Activated CD8-positive, alpha-beta memory T cell treated with anti-CD3 and anti-CD28 coated beads for 4 hours (primary cell): ENCODE measurements around the gene RAET1G.
"Not testable (repeated sequence)": the region's sequence is repeated elsewhere in the genome, so short reads cannot be mapped to it uniquely, and the experiment has no call there.

Experiments
- DNase-seq, 2 donors: peaks; one replicate each; pipeline ENCODE4 v3.0.0-alpha.2; 2020; ENCODE audit warnings: low read depth in 2 of 2

The RAET1G gene

GRCh38 chr6:149897015-149897697 is 25.8 kb downstream of the RAET1G start:
- DNase-seq = no peak

GRCh38 chr6:149896491-149896890 is 26.4 kb downstream of the RAET1G start:
- DNase-seq = no peak

DNA sequence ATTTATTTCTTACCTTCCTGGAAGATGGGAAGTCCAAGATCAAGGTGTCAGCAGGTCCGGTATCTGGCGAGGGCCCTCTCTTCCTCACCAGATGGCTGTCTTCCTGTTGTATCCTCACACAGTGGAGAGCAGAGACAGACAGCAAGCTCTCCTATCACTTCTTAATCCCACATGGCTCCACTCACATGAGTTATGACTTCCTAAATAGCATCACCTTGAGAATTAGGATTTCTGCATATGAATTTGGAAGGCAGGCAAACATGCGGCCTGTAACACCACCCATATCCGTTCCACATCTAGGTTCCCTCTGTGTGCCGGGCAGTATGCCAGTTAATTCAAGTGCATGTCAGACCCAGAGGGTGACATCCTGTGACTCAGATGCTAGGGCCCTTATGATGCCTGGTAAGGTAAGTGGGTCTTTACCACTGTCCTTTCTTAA is 27.1 kb downstream of the RAET1G start:
- DNase-seq = no peak

GRCh38 chr6:149895048-149895590 is 27.8 kb downstream of the RAET1G start:
- DNase-seq = no peak

GRCh38 chr6:149891864-149892263 is 31.1 kb downstream of the RAET1G start:
- DNase-seq = not testable (repeated sequence)

DNA sequence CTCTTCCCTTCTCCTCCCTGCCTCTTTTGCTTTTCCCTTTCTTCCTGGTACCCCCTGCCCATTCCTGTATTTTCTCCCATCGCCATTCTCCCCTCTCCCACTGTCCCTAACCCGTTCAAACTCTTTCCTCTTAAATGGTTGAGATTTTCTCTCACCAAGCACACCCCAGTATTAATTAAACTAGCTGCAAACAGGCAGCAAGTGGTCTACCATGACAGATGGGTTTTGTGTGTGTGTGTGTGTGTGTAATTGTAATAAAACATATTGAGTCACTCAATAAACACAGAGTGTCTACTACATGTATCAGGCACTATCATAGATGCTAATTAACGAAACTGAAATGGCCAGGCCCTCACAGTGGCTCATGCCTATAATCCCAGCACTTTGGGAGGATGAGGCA is 31.7 kb downstream of the RAET1G start:
- no peak for DNase-seq

DNA sequence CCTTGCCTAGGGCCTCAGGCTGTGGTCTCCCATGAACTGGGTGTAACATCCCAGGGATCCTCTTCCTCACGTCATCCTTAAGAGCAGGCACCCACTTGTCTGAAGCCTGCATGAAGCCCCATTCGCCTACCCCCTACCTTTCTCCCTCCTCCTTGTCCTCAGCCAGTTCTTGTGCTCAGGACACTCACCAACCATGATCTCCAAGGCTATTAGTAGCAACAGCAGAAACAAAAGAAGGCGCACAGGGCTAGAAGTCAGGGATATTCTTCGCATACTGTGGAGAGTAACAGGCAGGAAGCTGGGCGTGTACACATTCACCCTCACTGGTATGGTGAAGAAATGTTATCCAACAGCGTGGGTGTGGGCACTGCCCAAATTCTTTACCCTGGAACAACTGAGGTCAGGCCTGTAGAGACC is 32.3 kb downstream of the RAET1G start:
- no peak for DNase-seq

DNA sequence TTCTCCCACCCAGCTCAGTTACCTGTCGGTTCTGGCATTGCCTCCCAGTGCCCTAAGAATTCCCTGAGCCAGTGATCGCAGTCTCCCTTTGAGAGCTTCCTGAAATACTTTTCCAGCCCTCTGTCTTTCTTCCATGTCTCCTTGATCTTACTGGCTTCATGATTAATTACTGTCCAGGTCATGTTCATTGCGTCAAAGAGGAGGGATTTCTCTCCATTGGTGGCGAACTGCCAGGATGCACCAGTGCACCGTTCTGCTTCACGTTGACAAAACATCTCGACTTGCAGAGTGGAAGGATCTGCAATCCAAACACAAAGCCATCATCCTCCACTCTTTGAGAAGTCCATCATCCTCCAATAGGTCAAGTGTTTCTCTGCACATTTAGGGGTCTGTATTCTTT is 33.6 kb downstream of the RAET1G start:
- DNase-seq = no peak

GRCh38 chr6:149888659-149889058 is 34.3 kb downstream of the RAET1G start:
- no peak for DNase-seq

- DNase-seq = no peak
These were observed 34.8 kb downstream of the RAET1G start for GRCh38 chr6:149888093-149888492.

GRCh38 chr6:149887343-149887742 is 35.6 kb downstream of the RAET1G start:
- no peak for DNase-seq

GRCh38 chr6:149885888-149886287 is 37.0 kb downstream of the RAET1G start:
- DNase-seq = no peak

DNA sequence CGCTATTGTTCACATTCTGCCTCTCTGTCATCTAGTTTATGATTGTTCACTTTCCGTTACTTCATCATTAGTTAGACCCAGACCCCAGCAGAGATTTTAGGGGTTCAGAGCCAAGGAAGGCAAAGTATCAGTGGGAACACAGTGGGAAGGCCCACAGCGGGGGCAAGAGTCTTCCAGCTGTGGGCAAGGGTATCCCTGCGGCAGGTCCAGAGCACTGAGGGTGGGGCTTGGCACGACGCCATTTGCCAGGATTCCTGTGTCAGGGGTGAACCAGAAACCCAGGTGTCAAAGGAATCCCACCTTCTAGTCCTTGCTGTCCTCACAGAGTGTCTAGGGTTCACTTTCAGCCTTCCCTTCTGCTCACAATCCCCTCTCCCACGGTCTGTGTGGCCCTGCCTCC is 38.3 kb downstream of the RAET1G start:
- no peak for DNase-seq

GRCh38 chr6:149884215-149884614 is 38.7 kb downstream of the RAET1G start:
- no peak for DNase-seq

DNA sequence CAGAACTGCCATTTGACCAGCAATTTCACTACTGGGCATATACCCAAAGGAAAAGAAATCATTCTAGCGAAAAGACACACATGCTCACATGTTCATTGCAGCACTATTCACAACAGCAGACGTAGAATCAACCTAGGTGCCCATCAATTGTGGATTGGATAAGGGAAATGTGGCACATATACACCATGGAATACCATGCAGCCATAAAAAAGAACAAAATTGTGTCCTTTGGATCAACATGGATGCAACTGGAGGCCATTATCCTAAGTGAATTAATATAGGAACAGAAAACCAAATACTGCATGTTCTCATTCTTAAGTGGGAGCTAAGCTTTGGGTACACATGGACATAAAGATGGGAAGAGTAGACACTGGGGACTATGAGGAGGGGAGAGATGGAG is 41.1 kb downstream of the RAET1G start:
- no peak for DNase-seq

DNA sequence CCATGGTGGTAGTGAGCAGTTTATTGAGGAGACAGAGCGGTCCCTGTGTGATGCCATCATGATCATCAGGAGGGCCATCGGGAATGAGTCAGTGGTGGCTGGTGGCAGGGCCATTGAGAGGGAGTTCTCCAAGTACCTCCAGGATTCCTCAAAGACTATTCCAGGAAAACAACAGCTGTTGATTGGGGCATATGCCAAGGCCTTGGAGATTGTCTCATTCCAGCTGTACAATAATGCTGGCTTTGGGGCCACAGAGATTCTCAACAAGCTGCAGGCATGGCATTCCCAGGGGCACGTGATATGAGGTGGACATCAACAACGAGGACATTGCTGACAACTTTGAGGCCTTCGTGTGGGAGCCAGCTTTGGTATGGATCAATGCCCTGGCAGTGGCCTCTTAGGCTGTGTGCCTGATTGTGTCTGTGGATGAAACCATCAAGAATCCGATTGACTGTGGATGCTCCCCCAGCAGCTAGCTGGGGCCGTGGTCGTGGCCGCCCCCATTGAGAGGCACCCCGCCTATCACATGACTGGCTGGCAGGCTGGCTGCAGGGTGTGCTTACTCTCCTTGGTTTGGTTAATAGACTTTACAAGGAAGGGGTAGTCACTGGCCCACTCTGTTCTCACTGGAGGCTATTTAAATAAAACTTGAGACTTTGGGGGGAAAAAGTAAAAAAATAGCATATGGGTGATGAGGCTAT is 41.7 kb downstream of the RAET1G start:
- no peak for DNase-seq

DNA sequence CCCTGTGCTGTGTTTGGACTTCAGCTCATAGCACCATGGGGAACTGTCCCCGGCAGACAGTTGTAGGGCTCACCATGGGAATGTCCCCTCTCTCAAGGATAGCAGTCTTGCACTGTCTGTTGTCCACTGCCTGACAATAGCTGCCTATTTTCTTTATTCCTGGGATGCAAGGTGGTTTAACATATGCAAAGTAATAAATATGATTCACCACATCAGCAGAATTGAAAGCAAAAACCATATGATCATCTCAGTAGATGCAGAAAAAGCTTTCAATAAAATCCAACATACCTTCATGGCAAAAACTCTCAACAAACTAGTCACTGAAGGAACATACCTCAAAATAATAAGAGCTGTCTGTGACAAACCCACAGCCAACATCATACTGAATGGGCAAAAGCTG is 45.3 kb downstream of the RAET1G start:
- DNase-seq = no peak

DNA sequence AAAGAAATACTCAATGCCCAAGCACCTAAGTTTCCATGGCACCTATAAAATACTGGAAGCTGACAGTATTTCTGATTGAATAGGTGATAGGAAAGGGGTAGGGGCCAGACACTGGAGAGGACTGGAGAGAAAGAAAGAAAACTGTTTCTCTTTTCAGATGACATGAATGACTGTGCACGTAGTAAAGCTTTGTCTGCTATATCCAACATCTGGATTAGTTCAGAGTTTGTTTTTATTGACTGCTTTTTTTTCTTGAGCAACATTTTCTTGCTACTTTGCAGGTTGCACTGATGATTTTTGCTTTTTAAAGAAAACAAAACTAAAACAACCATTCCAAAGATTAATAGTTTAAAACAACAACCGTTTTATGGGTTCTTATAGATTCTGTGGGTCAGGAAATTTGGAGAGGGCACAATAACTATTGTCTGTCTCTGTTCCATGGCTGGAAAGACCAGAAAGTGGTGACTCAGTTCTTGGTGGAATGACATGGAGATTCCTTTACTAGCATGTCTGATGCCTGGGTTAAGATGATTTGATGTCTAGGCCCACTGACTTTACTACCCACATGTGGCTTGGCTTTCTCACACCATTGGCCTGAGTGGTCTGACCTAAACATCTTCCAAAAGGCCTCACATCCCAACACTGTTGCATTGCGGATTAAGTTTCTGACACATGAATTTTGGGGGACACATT is 46.5 kb downstream of the RAET1G start:
- DNase-seq = no peak

- DNase-seq = no peak
These were observed 50.7 kb downstream of the RAET1G start for GRCh38 chr6:149872233-149872632.

GRCh38 chr6:149871182-149871581 is 51.7 kb downstream of the RAET1G start:
- no peak for DNase-seq

DNA sequence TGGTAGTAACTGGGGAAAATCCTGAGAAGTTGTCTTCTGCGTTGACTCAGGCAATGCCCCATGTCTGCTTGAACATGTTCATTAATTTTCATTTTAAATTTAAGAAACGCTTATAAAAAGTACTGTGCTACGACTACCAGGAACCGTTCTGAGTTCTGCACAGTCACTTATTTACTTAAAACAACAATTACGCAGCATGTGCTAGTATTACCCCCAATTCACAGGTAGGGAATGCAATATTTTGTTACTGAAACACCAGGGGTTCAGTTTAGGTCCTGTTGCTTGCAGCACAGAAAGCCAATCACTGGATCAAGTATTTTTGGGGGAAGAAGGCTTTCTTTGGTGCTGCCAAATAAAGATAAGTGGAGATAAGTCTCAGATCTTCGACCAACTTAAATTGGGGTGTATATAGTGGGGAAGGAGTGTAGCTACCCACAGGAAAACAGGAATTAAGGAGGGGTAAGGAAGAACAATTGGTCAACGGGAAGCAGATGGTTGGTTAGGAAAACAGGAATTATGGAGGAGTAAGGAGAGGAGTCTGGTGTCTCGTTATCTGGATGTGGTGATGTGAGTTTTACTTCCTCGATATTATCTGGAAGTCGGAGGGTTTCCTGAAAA is 53.5 kb downstream of the RAET1G start:
- no peak for DNase-seq
